ENCODE measurements around the gene THAP5.

THAP5 gene

GRCh38 chr7:108590606-108591005, 21.1 kb upstream of the THAP5 start:
- no peak overlapping the region for H3K4me3 ChIP-seq (ENCODE audit: low read length, poor library complexity, severe bottlenecking)
- H3K9me3 ChIP-seq (ENCODE audit: insufficient read depth, low read depth, low read length): no peaks in the 10 kb centered on the region
- H4K20me1 ChIP-seq (ENCODE audit: insufficient read depth, low read length, poor library complexity, severe bottlenecking): no peaks in the 10 kb centered on the region
- no peaks in the 10 kb centered on the region for H3K27me3 ChIP-seq (ENCODE audit: insufficient read depth, low read length, poor library complexity, severe bottlenecking)
- no peaks in the 10 kb centered on the region for H3F3A ChIP-seq (ENCODE audit: low read depth)
- no peaks in the 10 kb centered on the region for H3K79me2 ChIP-seq (ENCODE audit: insufficient read depth, low read length)
- TF ChIP-seq CTCF (conservative IDR thresholded peaks at IDR 0.05; ENCODE audit: low read length): no peak
- no peak for TF ChIP-seq EZH2phosphoT487 (IDR thresholded peaks at IDR 0.05; ENCODE audit: borderline replicate concordance)
- H3K9ac ChIP-seq (ENCODE audit: low read depth, low read length, poor library complexity, severe bottlenecking): no peak overlapping the region
- no peaks in the 10 kb centered on the region for H3K36me3 ChIP-seq (ENCODE audit: insufficient read depth, low read length)
- H3K4me2 ChIP-seq (ENCODE audit: low read depth, low read length, poor library complexity, severe bottlenecking): no peak overlapping the region
- no peaks in the 10 kb centered on the region for H3K9me2 ChIP-seq (replicated peaks; ENCODE audit: low read depth, low read length)
- H2AFZ ChIP-seq (ENCODE audit: low read length): no peak overlapping the region
- no peaks in the 10 kb centered on the region for H3K4me1 ChIP-seq (ENCODE audit: insufficient read depth, low read length, poor library complexity, severe bottlenecking)

- H4K20me1 ChIP-seq (ENCODE audit: insufficient read depth, low read length, poor library complexity, severe bottlenecking): no peaks in the 10 kb centered on the region
- no peaks in the 10 kb centered on the region for H3K79me2 ChIP-seq (ENCODE audit: insufficient read depth, low read length)
- H3F3A ChIP-seq (ENCODE audit: low read depth): no peaks in the 10 kb centered on the region
- TF ChIP-seq EZH2phosphoT487 (IDR thresholded peaks at IDR 0.05; ENCODE audit: borderline replicate concordance) (no peak), CTCF (conservative IDR thresholded peaks at IDR 0.05; ENCODE audit: low read length) (no peak)
- H3K9me2 ChIP-seq (replicated peaks; ENCODE audit: low read depth, low read length): no peaks in the 10 kb centered on the region
- H3K9me3 ChIP-seq (ENCODE audit: insufficient read depth, low read depth, low read length): no peaks in the 10 kb centered on the region
- H3K4me2 ChIP-seq (ENCODE audit: low read depth, low read length, poor library complexity, severe bottlenecking): no peak overlapping the region
- no peak overlapping the region for H2AFZ ChIP-seq (ENCODE audit: low read length)
- H3K4me1 ChIP-seq (ENCODE audit: insufficient read depth, low read length, poor library complexity, severe bottlenecking): no peaks in the 10 kb centered on the region
- H3K36me3 ChIP-seq (ENCODE audit: insufficient read depth, low read length): no peaks in the 10 kb centered on the region
- H3K27me3 ChIP-seq (ENCODE audit: insufficient read depth, low read length, poor library complexity, severe bottlenecking): no peaks in the 10 kb centered on the region
- no peak overlapping the region for H3K9ac ChIP-seq (ENCODE audit: low read depth, low read length, poor library complexity, severe bottlenecking)
- H3K4me3 ChIP-seq (ENCODE audit: low read length, poor library complexity, severe bottlenecking): no peak overlapping the region
Observed at GRCh38 chr7:108589874-108590273, 20.4 kb upstream of the THAP5 start.

GRCh38 chr7:108589199-108589598, 19.7 kb upstream of the THAP5 start:
- TF ChIP-seq EZH2phosphoT487 (IDR thresholded peaks at IDR 0.05; ENCODE audit: borderline replicate concordance) (no peak), CTCF (conservative IDR thresholded peaks at IDR 0.05; ENCODE audit: low read length) (no peak)
- Histone ChIP-seq H3F3A (ENCODE audit: low read depth) (no peaks in the 10 kb centered on the region), H3K9me3 (ENCODE audit: insufficient read depth, low read depth, low read length) (no peaks in the 10 kb centered on the region), H3K4me3 (ENCODE audit: low read length, poor library complexity, severe bottlenecking) (no peak overlapping the region), H3K79me2 (ENCODE audit: insufficient read depth, low read length) (no peaks in the 10 kb centered on the region), H3K4me1 (ENCODE audit: insufficient read depth, low read length, poor library complexity, severe bottlenecking) (no peaks in the 10 kb centered on the region), H4K20me1 (ENCODE audit: insufficient read depth, low read length, poor library complexity, severe bottlenecking) (no peaks in the 10 kb centered on the region), H3K9ac (ENCODE audit: low read depth, low read length, poor library complexity, severe bottlenecking) (no peak overlapping the region), H3K4me2 (ENCODE audit: low read depth, low read length, poor library complexity, severe bottlenecking) (no peak overlapping the region), H3K36me3 (ENCODE audit: insufficient read depth, low read length) (no peaks in the 10 kb centered on the region), H3K9me2 (replicated peaks; ENCODE audit: low read depth, low read length) (no peaks in the 10 kb centered on the region), H2AFZ (ENCODE audit: low read length) (no peak overlapping the region), H3K27me3 (ENCODE audit: insufficient read depth, low read length, poor library complexity, severe bottlenecking) (no peaks in the 10 kb centered on the region)

Measured in Loucy (cell line).